Measurements from ENCODE around the gene LRRTM2.
"Not testable (repeated sequence)": the region's sequence is repeated elsewhere in the genome, so short reads cannot be mapped to it uniquely, and the experiment has no call there.

LRRTM2 gene

DNA sequence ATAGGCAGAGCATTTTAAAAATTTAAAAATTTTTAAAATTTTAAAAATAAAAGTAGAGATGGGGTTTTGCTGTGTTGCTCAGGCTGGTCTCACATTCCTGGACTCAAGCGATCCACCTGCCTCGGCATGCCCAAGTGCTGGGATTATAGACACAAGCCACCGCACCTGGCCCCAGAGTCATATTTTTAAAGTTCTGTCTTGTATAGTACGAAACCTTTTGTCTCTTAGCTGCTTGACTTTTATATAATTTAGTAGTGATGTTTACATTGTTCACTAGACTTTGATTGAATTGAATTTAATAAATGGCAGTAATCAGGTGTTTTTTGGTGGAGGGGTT lies 31.0 kb downstream of the LRRTM2 start:
- no peak for DNase-seq (ENCODE audit: extremely low read depth, low read depth)
- TF ChIP-seq, protein P1, sequence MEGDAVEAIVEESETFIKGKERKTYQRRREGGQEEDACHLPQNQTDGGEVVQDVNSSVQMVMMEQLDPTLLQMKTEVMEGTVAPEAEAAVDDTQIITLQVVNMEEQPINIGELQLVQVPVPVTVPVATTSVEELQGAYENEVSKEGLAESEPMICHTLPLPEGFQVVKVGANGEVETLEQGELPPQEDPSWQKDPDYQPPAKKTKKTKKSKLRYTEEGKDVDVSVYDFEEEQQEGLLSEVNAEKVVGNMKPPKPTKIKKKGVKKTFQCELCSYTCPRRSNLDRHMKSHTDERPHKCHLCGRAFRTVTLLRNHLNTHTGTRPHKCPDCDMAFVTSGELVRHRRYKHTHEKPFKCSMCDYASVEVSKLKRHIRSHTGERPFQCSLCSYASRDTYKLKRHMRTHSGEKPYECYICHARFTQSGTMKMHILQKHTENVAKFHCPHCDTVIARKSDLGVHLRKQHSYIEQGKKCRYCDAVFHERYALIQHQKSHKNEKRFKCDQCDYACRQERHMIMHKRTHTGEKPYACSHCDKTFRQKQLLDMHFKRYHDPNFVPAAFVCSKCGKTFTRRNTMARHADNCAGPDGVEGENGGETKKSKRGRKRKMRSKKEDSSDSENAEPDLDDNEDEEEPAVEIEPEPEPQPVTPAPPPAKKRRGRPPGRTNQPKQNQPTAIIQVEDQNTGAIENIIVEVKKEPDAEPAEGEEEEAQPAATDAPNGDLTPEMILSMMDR (IDR thresholded peaks at IDR 0.05; ENCODE audit: low read depth, low read length, missing control alignments): no peak
- no peak overlapping the region for H3K4me3 ChIP-seq (replicated peaks; ENCODE audit: low read depth, low read length)

DNA sequence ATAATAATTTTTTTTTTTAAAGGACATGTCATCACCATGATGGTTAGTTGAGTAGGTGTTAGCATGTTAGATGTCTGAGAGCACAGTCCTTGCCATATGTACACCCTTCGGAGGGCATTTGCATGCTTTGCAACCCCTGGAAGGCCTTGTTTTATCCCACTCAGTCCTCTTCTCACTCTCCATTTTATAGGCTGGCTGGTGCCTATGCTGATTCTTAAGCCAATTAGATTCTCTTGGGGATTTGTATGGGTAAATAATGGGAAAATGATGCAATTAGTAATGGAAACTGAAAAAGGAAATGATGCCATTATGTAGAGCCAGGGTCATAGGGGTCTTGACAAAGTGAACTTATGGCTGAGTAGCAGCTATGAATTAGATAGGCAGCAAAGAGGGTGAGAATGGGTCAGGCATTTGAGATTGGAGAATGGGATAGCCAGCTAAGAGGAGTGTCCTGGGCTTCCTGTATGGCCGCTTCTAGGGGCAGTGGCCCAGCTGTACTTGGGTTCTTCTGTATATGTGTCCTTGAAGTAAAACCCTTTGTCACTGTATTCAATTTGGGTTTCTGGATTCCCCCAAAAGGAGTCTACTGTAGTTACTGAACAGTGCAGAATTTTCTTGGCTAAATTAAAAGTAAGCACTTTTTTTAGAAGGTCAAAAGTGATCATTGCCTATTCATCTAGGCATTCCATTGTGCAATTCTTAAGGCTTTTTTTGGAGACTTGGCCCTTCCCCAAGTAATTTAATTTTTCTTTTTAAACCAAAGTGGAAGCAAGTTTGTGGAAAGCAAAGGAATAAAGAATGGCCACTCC lies 31.6 kb downstream of the LRRTM2 start:
- TF ChIP-seq, protein P1 (IDR thresholded peaks at IDR 0.05; ENCODE audit: low read depth, low read length, missing control alignments): no peak
- no peak overlapping the region for H3K4me3 ChIP-seq (replicated peaks; ENCODE audit: low read depth, low read length)
- no peak for DNase-seq (ENCODE audit: extremely low read depth, low read depth)

DNA sequence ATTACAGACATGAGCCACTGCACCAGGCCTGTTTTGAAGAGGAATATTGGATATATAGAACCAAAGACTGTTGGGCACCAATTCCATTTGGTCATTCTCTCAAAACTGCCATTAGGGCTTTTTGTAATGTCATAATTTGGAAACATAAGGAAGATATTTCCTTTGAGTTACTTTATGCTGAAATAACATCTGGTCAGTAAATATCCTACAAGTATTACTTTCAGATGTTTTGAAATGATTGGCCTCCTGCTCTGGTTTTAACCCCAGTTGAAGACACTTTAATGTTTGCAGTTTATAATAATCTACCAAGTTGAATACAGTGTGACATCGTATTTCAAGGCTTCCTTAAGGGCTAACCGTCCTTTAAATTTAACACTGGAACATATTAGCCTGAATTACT lies 33.6 kb downstream of the LRRTM2 start:
- H3K4me3 ChIP-seq (replicated peaks; ENCODE audit: low read depth, low read length): no peak overlapping the region
- TF ChIP-seq, protein P1 (IDR thresholded peaks at IDR 0.05; ENCODE audit: low read depth, low read length, missing control alignments): no peak
- no peak for DNase-seq (ENCODE audit: extremely low read depth, low read depth)

DNA sequence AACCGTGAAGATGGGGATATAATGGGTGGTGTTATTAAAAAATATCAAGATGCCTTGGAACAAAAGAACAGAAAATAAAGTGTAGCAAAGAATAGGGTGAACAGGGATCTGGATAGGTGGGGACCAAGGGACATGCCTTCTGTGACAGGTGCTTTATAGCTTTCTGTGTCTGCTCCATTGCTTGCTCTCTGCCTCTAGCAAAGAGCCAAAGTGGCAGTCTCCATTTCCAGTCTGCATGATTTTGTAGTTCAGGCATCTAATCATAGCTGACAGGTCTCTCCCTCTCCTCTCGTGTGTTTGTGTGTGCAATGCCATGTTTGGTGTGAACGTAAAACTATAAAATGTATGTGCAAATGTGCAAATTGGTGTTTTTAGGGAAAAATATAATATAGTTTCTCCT lies 35.0 kb downstream of the LRRTM2 start:
- no peak overlapping the region for H3K4me3 ChIP-seq (replicated peaks; ENCODE audit: low read depth, low read length)
- no peak for DNase-seq (ENCODE audit: extremely low read depth, low read depth)
- TF ChIP-seq, protein P1 (IDR thresholded peaks at IDR 0.05; ENCODE audit: low read depth, low read length, missing control alignments): no peak

DNA sequence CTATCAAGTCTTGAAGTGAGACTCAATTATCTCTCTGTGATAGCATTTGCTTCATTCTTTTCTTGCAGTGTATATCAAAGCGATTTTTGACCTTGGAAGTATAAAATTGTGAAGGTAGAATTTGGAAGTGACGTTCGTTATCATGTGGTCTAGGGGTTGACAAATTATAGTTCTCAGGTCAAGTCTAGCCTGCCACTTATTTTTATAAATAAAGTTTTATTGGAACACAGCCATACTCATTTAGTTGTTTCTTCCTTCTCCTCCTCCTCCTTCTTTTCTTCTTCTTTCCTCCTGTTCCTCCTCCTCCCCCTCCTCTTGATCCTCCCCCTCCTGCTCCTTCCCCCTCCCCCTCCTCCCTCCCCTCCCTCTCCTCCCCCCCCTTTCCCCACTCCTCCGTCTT lies 38.0 kb downstream of the LRRTM2 start:
- TF ChIP-seq, protein P1 (IDR thresholded peaks at IDR 0.05; ENCODE audit: low read depth, low read length, missing control alignments): no peak
- DNase-seq (ENCODE audit: extremely low read depth, low read depth): no peak
- no peak overlapping the region for H3K4me3 ChIP-seq (replicated peaks; ENCODE audit: low read depth, low read length)

DNA sequence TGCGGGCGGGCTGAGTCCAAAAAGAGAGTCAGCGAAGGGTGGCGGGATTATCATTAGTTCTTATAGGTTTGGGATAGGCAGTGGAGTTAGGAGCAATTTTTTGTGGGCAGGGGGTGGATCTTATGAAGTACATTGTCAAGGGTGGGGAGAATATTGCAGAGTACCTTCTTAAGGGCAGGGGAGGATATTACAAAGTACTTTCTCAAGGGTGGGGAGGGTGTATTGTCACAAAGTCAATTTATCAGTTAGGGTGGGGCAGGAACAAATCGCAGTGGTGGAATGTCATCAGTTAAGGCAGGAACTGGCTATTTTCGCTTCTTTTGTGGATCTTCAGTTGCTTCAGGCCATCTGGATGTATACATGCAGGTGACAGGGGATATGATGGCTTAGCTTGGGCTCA lies 40.3 kb downstream of the LRRTM2 start:
- not testable (repeated sequence) for DNase-seq (ENCODE audit: extremely low read depth, low read depth); H3K4me3 ChIP-seq (replicated peaks; ENCODE audit: low read depth, low read length)

- no peak overlapping the region for H3K4me3 ChIP-seq (replicated peaks; ENCODE audit: low read depth, low read length)
- TF ChIP-seq, protein P1 (IDR thresholded peaks at IDR 0.05; ENCODE audit: low read depth, low read length, missing control alignments): no peak
- DNase-seq (ENCODE audit: extremely low read depth, low read depth): no peak
Measured at GRCh38 chr5:138833726-138834480, 41.2 kb downstream of the LRRTM2 start.

All from HFF-Myc (cell line).